Superior temporal gyrus (tissue), 1 donor: ENCODE measurements around the gene SERPINB2.
"Not testable (repeated sequence)": the region's sequence is repeated elsewhere in the genome, so short reads cannot be mapped to it uniquely, and the experiment has no call there.

ENCODE experiments used
- DNase-seq: peaks from one replicate; pipeline ENCODE4 v3.0.0-alpha.2; 2016; ENCODE audit errors: extremely low spot score

SERPINB2 gene

GRCh38 chr18:63888470-63889190 is 1.1 kb downstream of the SERPINB2 start:
- no peak for DNase-seq

DNA sequence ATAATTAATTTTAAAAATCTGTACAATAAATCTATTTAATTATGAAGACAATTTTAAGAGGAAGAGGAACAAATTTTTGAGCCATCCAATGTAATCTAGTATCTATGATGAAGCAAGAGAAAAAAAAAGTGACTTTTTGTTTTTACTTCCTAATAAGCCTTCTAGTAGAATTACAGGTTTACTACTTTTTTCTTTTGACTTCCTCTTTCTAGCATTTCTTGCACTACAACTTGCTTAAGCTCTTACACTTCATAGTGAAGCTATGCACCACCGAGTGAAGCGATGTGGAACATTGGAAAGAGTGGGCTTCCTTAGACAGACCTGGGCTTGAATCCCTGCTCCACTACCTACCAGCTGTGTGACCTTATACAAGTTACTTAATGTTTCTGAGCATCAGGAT is 2.1 kb downstream of the SERPINB2 start:
- no peak for DNase-seq

DNA sequence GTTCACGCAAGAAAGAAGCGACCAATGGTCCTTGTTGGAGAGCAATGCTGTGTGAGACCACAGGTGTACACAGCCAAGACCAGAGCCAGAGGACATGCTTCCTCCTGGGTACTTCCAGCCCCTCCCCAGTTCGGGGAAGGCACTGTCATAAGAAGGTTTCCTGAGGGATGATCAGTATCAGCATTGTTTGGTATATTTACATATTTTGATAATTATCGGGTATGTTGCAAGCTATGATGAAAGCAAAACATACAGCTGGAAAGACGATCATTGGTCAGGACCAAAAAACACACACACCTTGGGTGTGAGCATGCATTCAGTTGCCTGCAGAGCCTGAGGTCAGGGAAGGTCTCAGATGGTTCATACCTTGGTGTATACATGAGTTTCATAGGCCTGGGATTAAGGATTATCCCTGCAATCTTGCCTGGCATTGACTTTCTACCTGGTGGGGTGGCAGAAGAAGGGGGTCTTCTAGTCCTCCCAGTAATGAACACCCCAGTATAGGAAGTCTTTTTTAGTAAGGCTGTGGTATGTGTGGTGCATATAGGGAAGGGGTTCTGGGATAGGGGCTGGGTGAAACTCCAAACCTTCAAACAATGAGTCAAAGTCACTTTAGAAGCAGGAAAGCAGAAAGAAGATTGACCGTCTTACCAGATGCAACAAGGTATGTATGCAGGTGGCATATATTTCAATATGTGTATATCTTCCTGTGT is 2.9 kb downstream of the SERPINB2 start:
- DNase-seq: no peak

DNA sequence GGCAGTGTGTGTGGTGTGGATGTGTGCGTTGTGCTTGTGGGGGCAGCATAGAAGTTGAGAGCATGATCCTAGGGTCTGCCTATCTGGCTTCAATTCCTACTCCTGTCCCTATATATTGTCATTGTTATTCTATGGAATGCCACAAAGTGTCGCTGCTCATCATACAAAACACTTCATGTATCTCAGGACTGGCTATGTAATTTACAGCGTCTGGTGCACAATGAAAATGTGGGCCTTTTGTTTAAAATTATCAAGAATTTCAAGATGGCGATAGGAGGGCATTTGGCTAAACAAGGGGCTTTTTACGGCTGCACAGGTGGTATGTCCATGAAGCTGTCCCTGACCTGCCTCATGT is 3.4 kb downstream of the SERPINB2 start:
- DNase-seq: no peak

GRCh38 chr18:63892566-63892965 is 5.1 kb downstream of the SERPINB2 start:
- DNase-seq: no peak

- DNase-seq: no peak
These were observed 6.7 kb downstream of the SERPINB2 start for GRCh38 chr18:63894106-63894772.

DNA sequence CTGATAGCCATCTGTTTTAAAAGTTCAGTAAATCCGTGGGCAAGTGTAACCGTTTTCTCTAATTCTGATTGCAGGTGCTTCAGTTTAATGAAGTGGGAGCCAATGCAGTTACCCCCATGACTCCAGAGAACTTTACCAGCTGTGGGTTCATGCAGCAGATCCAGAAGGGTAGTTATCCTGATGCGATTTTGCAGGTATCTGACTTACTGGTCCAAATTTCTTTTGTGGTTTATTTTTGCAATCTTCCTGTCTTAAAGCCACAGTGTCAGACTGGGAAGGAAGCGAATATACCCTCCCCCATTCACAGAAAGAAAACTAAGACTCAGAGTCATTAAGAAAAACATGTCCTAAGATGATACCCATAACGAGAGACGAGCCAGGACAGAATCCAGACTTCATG is 7.7 kb downstream of the SERPINB2 start:
- no peak for DNase-seq

DNA sequence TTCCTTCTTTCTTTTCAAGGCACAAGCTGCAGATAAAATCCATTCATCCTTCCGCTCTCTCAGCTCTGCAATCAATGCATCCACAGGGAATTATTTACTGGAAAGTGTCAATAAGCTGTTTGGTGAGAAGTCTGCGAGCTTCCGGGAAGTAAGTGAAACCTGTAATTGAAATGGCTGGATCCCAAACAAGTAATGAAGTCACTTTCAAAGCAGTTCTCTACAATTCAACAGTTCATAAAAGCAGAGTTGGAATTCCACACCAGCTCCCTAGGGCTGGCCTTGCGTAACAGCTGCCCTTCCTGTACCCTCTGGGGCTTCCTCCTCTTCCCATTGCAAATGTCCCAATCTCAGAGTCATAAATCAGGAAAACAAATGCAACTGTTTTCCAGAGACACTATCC is 9.6 kb downstream of the SERPINB2 start:
- no peak for DNase-seq

DNA sequence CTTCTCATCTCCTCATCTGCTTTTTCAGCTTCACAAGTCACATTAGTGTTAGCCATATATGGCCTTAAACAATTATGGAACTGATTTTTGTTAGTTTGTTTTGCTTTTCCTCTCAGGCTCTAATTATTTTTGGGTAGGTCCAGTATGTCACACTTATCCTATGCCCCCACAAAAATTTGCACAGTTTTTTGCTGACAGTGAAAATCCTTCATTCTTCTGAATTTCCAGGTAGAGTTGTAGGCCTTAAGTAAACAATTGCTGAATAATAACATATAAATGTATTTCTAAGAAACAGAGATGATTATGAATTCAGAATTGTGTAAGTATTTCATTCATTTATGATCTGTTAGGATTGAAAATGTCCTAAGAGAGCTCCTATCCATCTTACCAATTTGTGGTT is 11.7 kb downstream of the SERPINB2 start:
- DNase-seq: no peak

- DNase-seq: no peak
These were observed 16.5 kb downstream of the SERPINB2 start for GRCh38 chr18:63903851-63904570.

- no peak for DNase-seq
These were observed 17.2 kb downstream of the SERPINB2 start for GRCh38 chr18:63904694-63905093.

GRCh38 chr18:63905361-63905760 is 17.9 kb downstream of the SERPINB2 start:
- no peak for DNase-seq

DNA sequence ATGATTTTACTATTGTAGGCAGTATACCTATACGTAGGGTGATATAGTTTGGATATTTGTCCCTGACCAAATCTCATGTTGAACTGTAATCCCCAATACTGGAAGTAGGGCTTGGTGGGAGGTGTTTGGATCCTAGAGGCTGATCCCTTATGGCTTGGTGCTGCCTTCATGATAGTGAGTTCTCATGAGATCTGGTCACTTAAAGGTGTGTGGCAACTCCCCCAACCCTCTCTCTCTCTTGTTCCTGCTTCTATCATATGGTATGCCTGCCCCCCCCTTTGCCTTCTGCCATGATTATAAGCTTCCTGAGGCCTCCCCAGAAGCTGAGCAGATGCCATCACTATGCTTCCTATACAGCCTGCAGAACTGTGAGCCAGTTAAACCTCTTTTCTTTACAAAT is 18.6 kb downstream of the SERPINB2 start:
- no peak for DNase-seq

DNA sequence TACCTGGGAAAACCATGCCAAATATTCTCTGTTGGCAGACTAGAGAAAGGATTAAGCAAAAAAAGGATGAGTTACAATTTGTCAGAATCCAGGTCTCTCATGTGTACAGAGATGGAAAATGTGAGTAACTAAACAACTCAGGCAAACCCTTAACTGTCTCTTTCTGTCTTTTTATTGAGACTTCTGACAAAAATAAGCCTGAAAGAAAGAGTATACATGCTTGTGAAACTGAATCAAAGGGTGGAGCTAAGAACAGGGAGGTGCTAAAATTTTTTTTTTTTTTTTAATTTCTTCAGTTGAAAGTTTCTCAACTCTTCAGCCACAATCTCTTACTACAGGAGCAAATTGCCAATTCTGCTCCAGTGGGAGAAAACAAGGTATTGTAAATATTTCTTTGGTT is 20.2 kb downstream of the SERPINB2 start, which contains the start of gene SERPINB10:
Gene SERPINB10, plus strand, starts transcription at position 295 of the 400 bp plus-strand sequence. CDS start 7,553 bp downstream, outside the sequence.
- DNase-seq: no peak

GRCh38 chr18:63908858-63909257 is 21.4 kb downstream of the SERPINB2 start:
- no peak for DNase-seq

- DNase-seq: no peak
These were observed 22.4 kb downstream of the SERPINB2 start for GRCh38 chr18:63909870-63910269.

GRCh38 chr18:63917817-63918216 is 30.3 kb downstream of the SERPINB2 start:
- DNase-seq: no peak

DNA sequence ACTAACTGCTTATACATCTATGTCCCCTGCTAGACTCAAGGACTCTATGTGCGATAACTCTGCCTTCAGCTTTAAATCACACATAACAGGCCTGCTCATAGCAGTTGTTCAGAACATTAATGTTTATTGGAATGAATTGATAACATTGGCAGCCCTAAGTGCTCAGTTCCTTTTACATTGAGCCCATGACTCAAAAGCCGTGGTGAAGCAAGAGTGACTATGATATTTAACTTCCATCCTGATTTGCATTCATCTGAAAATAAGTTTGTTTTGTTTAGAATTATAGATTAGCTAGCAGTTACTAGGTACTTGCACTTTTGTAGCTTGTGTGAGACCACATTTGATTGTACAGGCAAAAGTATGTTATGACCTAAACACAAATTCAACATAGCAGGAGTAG is 34.5 kb downstream of the SERPINB2 start:
- no peak for DNase-seq

DNA sequence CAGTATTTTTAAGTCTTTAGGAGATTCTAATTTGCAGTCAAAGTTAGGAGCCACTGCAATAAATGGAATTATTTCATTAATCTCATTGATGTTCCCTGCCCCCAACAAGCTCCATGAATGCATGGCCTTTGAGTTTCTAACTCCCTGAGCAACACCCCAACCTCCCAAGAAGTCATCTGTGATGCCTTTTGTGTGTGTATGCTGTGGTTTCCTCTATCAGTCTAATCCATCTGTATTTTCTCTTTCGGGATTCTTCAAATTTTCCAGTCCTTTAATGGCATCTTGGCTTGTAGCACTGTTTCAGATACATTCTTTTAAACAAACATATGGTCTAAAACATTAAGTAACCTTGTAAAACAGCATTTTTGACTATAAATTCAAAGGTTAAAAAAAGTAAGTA is 37.0 kb downstream of the SERPINB2 start:
- DNase-seq: no peak

DNA sequence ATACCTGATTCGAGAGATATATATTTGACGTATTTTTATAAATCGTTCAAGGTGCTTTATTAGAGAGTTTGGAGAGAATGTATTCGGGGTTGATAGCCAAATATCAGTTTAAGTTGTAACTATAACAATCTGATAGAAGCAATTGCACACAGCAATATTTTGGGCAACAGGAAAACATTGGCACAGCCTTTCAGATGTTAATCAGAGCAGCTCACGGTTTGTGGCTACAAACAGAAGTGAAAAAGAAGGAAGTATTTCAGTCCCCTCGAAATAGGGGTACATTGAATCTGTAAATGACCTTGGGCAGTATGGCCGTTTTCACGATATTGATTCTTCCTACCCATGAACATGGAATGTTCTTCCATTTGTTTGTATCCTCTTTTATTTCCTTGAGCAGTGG is 40.8 kb downstream of the SERPINB2 start:
- DNase-seq: no peak

DNA sequence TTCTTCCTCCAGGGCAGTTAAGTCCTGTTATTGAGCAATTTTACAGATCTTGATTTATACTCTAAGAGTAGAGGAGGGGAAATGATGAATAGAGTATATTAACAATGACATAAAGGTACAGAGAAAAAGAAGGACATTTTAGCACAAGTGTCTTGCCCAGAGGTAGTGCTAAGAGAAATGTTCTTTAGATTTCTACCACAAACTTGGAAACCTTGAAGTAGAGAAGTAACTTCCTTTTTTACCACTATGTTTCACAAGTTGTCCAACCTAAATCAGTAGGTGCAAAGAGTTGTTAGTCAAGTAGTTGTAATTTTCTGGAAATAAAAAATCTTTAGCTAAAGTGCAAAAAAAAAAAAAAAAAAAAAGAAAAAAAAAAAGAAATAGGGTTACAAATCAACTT is 41.9 kb downstream of the SERPINB2 start:
- DNase-seq: not testable (repeated sequence)

- no peak for DNase-seq
These were observed 43.4 kb downstream of the SERPINB2 start for GRCh38 chr18:63930773-63931354.
